Measurements from ENCODE around the gene EFCAB5. TPM values are rescaled to one million over a fixed set of nuclear protein-coding genes. Genes with fewer than 3 reads are reported as not detected.
"Not testable (repeated sequence)": the region's sequence is repeated elsewhere in the genome, so short reads cannot be mapped to it uniquely, and the experiment has no call there.

The EFCAB5 gene
- total and polyA plus RNA-seq, 2 donors (not counting 1 experiment from before 2014, with no cell fraction given): 0.54 to 3.0 TPM

- WGBS (ENCODE audit: insufficient coverage): 100% methylated on average over 1 of the region's 4 CpGs
- Histone ChIP-seq H3K4me1 (ENCODE audit: control insufficient read depth in 2 of 2, insufficient read depth in 2 of 2, low read length in 2 of 2) (no peaks in the 10 kb centered on the region), H3K9me3 (ENCODE audit: control extremely low read depth in 1 of 3, control insufficient read depth in 2 of 3, insufficient read depth in 1 of 3, low read length in 2 of 3) (no peaks in the 10 kb centered on the region), H3K4me3 (ENCODE audit: control extremely low read depth in 1 of 5, extremely low read depth in 1 of 5, insufficient read depth in 1 of 5, low read depth in 2 of 5, low read length in 4 of 5) (no peak overlapping the region), H3K9ac (ENCODE audit: low read length) (no peak overlapping the region), H3K79me2 (ENCODE audit: control insufficient read depth, insufficient read depth, low read length) (no peaks in the 10 kb centered on the region), H3K27ac (ENCODE audit: low read length in 2 of 2) (no peak overlapping the region), H4K20me1 (ENCODE audit: control insufficient read depth, insufficient read depth, low read length, poor library complexity, severe bottlenecking) (no peaks in the 10 kb centered on the region), H3K4me2 (replicated peaks; ENCODE audit: low read depth, low read length, poor library complexity, severe bottlenecking) (peak overlapping the region; percentile 48), H3K36me3 (replicated peaks in 1 of 2; ENCODE audit: control extremely low read depth in 1 of 2, control insufficient read depth in 1 of 2, extremely low read depth in 1 of 2, insufficient read depth in 2 of 2, low read length in 1 of 2) (no peaks in the 10 kb centered on the region), H3K27me3 (replicated peaks in 1 of 4; ENCODE audit: control extremely low read depth in 1 of 4, control insufficient read depth in 3 of 4, insufficient read depth in 4 of 4, low read length in 3 of 4) (no peaks in the 10 kb centered on the region), H2AFZ (ENCODE audit: insufficient read depth, low read depth, low read length, poor library complexity, severe bottlenecking) (no peak overlapping the region)
- Mint-ChIP-seq H3K4me1 (peaks cover 1% of the 10 kb centered on the region), H3K27ac (no peak overlapping the region), H3K27me3 (peaks cover 3% of the 10 kb centered on the region), H3K4me3 (no peak overlapping the region), H3K9me3 (ENCODE audit: insufficient read depth) (no peaks in the 10 kb centered on the region)
- POLR2A ChIA-PET: no interaction called here
- DNase-seq: peak; percentile 69
- CTCF ChIA-PET: interaction anchor here (0.5 to 4.5 kb wide), 26 partner anchors 8 to 471 kb away, joined by 3 to 100 read pairs (median 4); partner anchors contain the start of gene SSH2
- ATAC-seq (ENCODE audit: low read depth): peak; percentile 75
- no peak for TF ChIP-seq EZH2 (IDR thresholded peaks at IDR 0.05; ENCODE audit: borderline replicate concordance, insufficient read depth, low read depth, low read length, poor library complexity, severe bottlenecking)
- peak; percentile 91 for TF ChIP-seq CTCF (IDR thresholded peaks at IDR 0.05)
- intact Hi-C loops (cut with micrococcal nuclease): loop anchor here (1.0 to 2.0 kb wide), 4 partner anchors 91 to 442 kb away; no protein-coding TSS in a partner anchor
Observed at GRCh38 chr17:30021708-30022317, 80.4 kb downstream of the EFCAB5 start.

GRCh38 chr17:30025325-30025724 lies 83.9 kb downstream of the EFCAB5 start:
- POLR2A ChIA-PET; H3K4me1 ChIP-seq (ENCODE audit: control insufficient read depth in 2 of 2, insufficient read depth in 2 of 2, low read length in 2 of 2); CTCF ChIA-PET; H2AFZ ChIP-seq (ENCODE audit: insufficient read depth, low read depth, low read length, poor library complexity, severe bottlenecking); DNase-seq; H3K79me2 ChIP-seq (ENCODE audit: control insufficient read depth, insufficient read depth, low read length); H3K27me3 ChIP-seq (replicated peaks in 1 of 4; ENCODE audit: control extremely low read depth in 1 of 4, control insufficient read depth in 3 of 4, insufficient read depth in 4 of 4, low read length in 3 of 4); H3K27ac Mint-ChIP-seq; H3K27me3 Mint-ChIP-seq; H3K9ac ChIP-seq (ENCODE audit: low read length); H3K9me3 ChIP-seq (ENCODE audit: control extremely low read depth in 1 of 3, control insufficient read depth in 2 of 3, insufficient read depth in 1 of 3, low read length in 2 of 3); H4K20me1 ChIP-seq (ENCODE audit: control insufficient read depth, insufficient read depth, low read length, poor library complexity, severe bottlenecking); H3K4me3 Mint-ChIP-seq; H3K4me3 ChIP-seq (ENCODE audit: control extremely low read depth in 1 of 5, extremely low read depth in 1 of 5, insufficient read depth in 1 of 5, low read depth in 2 of 5, low read length in 4 of 5); H3K9me3 Mint-ChIP-seq (ENCODE audit: insufficient read depth); ATAC-seq (ENCODE audit: low read depth); H3K36me3 ChIP-seq (replicated peaks in 1 of 2; ENCODE audit: control extremely low read depth in 1 of 2, control insufficient read depth in 1 of 2, extremely low read depth in 1 of 2, insufficient read depth in 2 of 2, low read length in 1 of 2); H3K4me2 ChIP-seq (replicated peaks; ENCODE audit: low read depth, low read length, poor library complexity, severe bottlenecking); H3K4me1 Mint-ChIP-seq; intact Hi-C loops (cut with micrococcal nuclease); H3K27ac ChIP-seq (ENCODE audit: low read length in 2 of 2): not testable (repeated sequence)
- no CpG with 5 or more reads among the region's 2 CpGs for WGBS (ENCODE audit: insufficient coverage)
